ENCODE data around the gene D2HGDH. TPM values are rescaled to one million over a fixed set of nuclear protein-coding genes. Genes with fewer than 3 reads are reported as not detected.

D2HGDH gene
- total and polyA plus RNA-seq, 9 of the 15 experiments (the other 6 are each of a cell fraction or from before 2014, with no cell fraction given) = 0.39 to 30.8 (median 10.3) TPM

GRCh38 chr2:241686650-241687425 is 47.6 kb upstream of the D2HGDH start, which contains the start of gene DTYMK (continued):
- TF ChIP-seq RFX7 (CRISPR knock-in tag; IDR thresholded peaks at IDR 0.05) (no peak), BRF1 (IDR thresholded peaks at IDR 0.05; ENCODE audit: borderline replicate concordance, extremely low read depth, insufficient read length) (no peak), ZNF121 (CRISPR knock-in tag; conservative IDR thresholded peaks at IDR 0.05) (no peak; the same call in 1 of the 2 replicates), GATAD2B (IDR thresholded peaks at IDR 0.05; ENCODE audit: borderline replicate concordance) (peak; percentile 55; the same call in 1 of the 2 replicates), KAT7 (CRISPR knock-in tag; IDR thresholded peaks at IDR 0.05; ENCODE audit: borderline replicate concordance) (peak; percentile 61; the same call in 1 of the 2 replicates), PTTG1 (tag; IDR thresholded peaks at IDR 0.05; ENCODE audit: low read depth) (no peak), PCBP2 (IDR thresholded peaks at IDR 0.05; ENCODE audit: low read depth, low read length, poor library complexity, severe bottlenecking) (no peak), CREB1 (IDR thresholded peaks at IDR 0.05) (peak; percentile 95), CREB1 (CRISPR knock-in tag; IDR thresholded peaks at IDR 0.05) (peak; percentile 95), CBFB (CRISPR knock-in tag; IDR thresholded peaks at IDR 0.05) (no peak), ELF1 (tag; IDR thresholded peaks at IDR 0.05) (peak; percentile 94), TAF9B (IDR thresholded peaks at IDR 0.05; ENCODE audit: partially characterized antibody) (no peak), SRF (CRISPR knock-in tag; IDR thresholded peaks at IDR 0.05) (no peak; a peak in 1 of 4 replicates), ZNF79 (CRISPR knock-in tag; IDR thresholded peaks at IDR 0.05; ENCODE audit: low read depth) (no peak), CBX3 (IDR thresholded peaks at IDR 0.05; ENCODE audit: borderline replicate concordance in 1 of 2, low read length in 2 of 2) (no peak), ZKSCAN1 (IDR thresholded peaks at IDR 0.05; ENCODE audit: low read depth, low read length) (no peak), ZNF143 (CRISPR knock-in tag; IDR thresholded peaks at IDR 0.05) (no peak), NR2C1 (IDR thresholded peaks at IDR 0.05) (no peak), NR2C1 (tag; IDR thresholded peaks at IDR 0.05) (no peak), TRIM24 (IDR thresholded peaks at IDR 0.05) (no peak), ZNF431 (CRISPR knock-in tag; IDR thresholded peaks at IDR 0.05) (no peak), FOXJ3 (CRISPR knock-in tag; IDR thresholded peaks at IDR 0.05) (no peak)
- TF ChIP-seq, protein P1, sequence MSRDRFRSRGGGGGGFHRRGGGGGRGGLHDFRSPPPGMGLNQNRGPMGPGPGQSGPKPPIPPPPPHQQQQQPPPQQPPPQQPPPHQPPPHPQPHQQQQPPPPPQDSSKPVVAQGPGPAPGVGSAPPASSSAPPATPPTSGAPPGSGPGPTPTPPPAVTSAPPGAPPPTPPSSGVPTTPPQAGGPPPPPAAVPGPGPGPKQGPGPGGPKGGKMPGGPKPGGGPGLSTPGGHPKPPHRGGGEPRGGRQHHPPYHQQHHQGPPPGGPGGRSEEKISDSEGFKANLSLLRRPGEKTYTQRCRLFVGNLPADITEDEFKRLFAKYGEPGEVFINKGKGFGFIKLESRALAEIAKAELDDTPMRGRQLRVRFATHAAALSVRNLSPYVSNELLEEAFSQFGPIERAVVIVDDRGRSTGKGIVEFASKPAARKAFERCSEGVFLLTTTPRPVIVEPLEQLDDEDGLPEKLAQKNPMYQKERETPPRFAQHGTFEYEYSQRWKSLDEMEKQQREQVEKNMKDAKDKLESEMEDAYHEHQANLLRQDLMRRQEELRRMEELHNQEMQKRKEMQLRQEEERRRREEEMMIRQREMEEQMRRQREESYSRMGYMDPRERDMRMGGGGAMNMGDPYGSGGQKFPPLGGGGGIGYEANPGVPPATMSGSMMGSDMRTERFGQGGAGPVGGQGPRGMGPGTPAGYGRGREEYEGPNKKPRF (IDR thresholded peaks at IDR 0.05; ENCODE audit: low read depth, low read length) = no peak
- TF ChIP-seq, protein P2, sequence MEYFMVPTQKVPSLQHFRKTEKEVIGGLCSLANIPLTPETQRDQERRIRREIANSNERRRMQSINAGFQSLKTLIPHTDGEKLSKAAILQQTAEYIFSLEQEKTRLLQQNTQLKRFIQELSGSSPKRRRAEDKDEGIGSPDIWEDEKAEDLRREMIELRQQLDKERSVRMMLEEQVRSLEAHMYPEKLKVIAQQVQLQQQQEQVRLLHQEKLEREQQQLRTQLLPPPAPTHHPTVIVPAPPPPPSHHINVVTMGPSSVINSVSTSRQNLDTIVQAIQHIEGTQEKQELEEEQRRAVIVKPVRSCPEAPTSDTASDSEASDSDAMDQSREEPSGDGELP (CRISPR knock-in tag; IDR thresholded peaks at IDR 0.05; ENCODE audit: borderline replicate concordance) = peak; percentile 38
- TF ChIP-seq, protein P3, sequence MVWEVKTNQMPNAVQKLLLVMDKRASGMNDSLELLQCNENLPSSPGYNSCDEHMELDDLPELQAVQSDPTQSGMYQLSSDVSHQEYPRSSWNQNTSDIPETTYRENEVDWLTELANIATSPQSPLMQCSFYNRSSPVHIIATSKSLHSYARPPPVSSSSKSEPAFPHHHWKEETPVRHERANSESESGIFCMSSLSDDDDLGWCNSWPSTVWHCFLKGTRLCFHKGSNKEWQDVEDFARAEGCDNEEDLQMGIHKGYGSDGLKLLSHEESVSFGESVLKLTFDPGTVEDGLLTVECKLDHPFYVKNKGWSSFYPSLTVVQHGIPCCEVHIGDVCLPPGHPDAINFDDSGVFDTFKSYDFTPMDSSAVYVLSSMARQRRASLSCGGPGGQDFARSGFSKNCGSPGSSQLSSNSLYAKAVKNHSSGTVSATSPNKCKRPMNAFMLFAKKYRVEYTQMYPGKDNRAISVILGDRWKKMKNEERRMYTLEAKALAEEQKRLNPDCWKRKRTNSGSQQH (CRISPR knock-in tag; IDR thresholded peaks at IDR 0.05) = no peak
